GM15510 (cell line): Measurements from ENCODE around the gene TBC1D22B.

Experiments
- POLR2A ChIP-seq: IDR thresholded peaks from 3 replicates; pipeline ENCODE4 v1.6.1; 2011; ENCODE audit warnings: borderline replicate concordance; ENCODE audit not compliant: insufficient read length; ENCODE audit errors: extremely low read depth

Gene TBC1D22B

GRCh38 chr6:37253486-37254007, 4.0 kb upstream of the TBC1D22B start:
- no peak for TF ChIP-seq POLR2A

GRCh38 chr6:37254881-37255280, 2.7 kb upstream of the TBC1D22B start:
- TF ChIP-seq POLR2A, result no peak

- no peak for TF ChIP-seq POLR2A
Measured at GRCh38 chr6:37256692-37257319, 766 bp upstream of the TBC1D22B start.

GRCh38 chr6:37257320-37257633, 295 bp upstream of the TBC1D22B start:
- no peak for TF ChIP-seq POLR2A

GRCh38 chr6:37258405-37259105, 983 bp downstream of the TBC1D22B start:
- no peak for TF ChIP-seq POLR2A

- TF ChIP-seq POLR2A, result no peak
Measured at GRCh38 chr6:37259191-37259590, 1.6 kb downstream of the TBC1D22B start.

GRCh38 chr6:37260040-37260439, 2.5 kb downstream of the TBC1D22B start:
- no peak for TF ChIP-seq POLR2A

- TF ChIP-seq POLR2A, result no peak
Measured at GRCh38 chr6:37260444-37260843, 2.9 kb downstream of the TBC1D22B start.

- no peak for TF ChIP-seq POLR2A
Measured at GRCh38 chr6:37261198-37261597, 3.6 kb downstream of the TBC1D22B start.

GRCh38 chr6:37262446-37263026, 5.0 kb downstream of the TBC1D22B start:
- no peak for TF ChIP-seq POLR2A

GRCh38 chr6:37265001-37265400, 7.4 kb downstream of the TBC1D22B start:
- TF ChIP-seq POLR2A, result no peak

- no peak for TF ChIP-seq POLR2A
Measured at GRCh38 chr6:37265860-37266259, 8.3 kb downstream of the TBC1D22B start.

GRCh38 chr6:37269105-37269504, 11.5 kb downstream of the TBC1D22B start:
- TF ChIP-seq POLR2A, result no peak

GRCh38 chr6:37272834-37273566, 15.4 kb downstream of the TBC1D22B start:
- TF ChIP-seq POLR2A, result no peak

- no peak for TF ChIP-seq POLR2A
Measured at GRCh38 chr6:37273690-37274089, 16.1 kb downstream of the TBC1D22B start.

- no peak for TF ChIP-seq POLR2A
Measured at GRCh38 chr6:37275350-37275749, 17.8 kb downstream of the TBC1D22B start.

- no peak for TF ChIP-seq POLR2A
Measured at GRCh38 chr6:37277001-37277409, 19.4 kb downstream of the TBC1D22B start.
